Ishikawa (cell line): ENCODE measurements around the gene RPL27A.

ENCODE experiments used
- CEBPB ChIP-seq: IDR thresholded peaks from 2 replicates; pipeline ENCODE4 v1.6.1; 2012
- CREB1 ChIP-seq: IDR thresholded peaks from 2 replicates; pipeline ENCODE4 v1.6.1; 2012; ENCODE audit warnings: low read depth
- EGR1 ChIP-seq: IDR thresholded peaks from 2 replicates; pipeline ENCODE4 v1.6.1; 2012
- EP300 ChIP-seq: IDR thresholded peaks from 2 replicates; pipeline ENCODE4 v1.6.1; 2012; ENCODE audit warnings: borderline replicate concordance
- FOXM1 ChIP-seq: IDR thresholded peaks from 2 replicates; pipeline ENCODE4 v1.6.1; 2012; ENCODE audit warnings: low read depth, borderline replicate concordance
- MAX ChIP-seq: IDR thresholded peaks from 2 replicates; pipeline ENCODE4 v1.6.1; 2012
- NFIC ChIP-seq: IDR thresholded peaks from 2 replicates; pipeline ENCODE4 v1.6.1; 2012
- RAD21 ChIP-seq: IDR thresholded peaks from 2 replicates; pipeline ENCODE4 v1.6.1; 2012; ENCODE audit warnings: low read depth
- REST ChIP-seq: IDR thresholded peaks from 2 replicates; pipeline ENCODE4 v1.6.1; 2012; ENCODE audit warnings: low read depth, mild to moderate bottlenecking
- TAF1 ChIP-seq: IDR thresholded peaks from 2 replicates; pipeline ENCODE4 v1.6.1; 2012; ENCODE audit warnings: low read depth, mild to moderate bottlenecking
- TCF12 ChIP-seq: IDR thresholded peaks from 2 replicates; pipeline ENCODE4 v1.6.1; 2012; ENCODE audit warnings: low read depth
- TEAD4 ChIP-seq: IDR thresholded peaks from 2 replicates; pipeline ENCODE4 v1.6.1; 2012
- USF1 ChIP-seq: IDR thresholded peaks from 2 replicates; pipeline ENCODE4 v1.6.1; 2012
- YY1 ChIP-seq: IDR thresholded peaks from 2 replicates; pipeline ENCODE4 v1.6.1; 2012; ENCODE audit warnings: low read depth
- ZBTB7A ChIP-seq: IDR thresholded peaks from 2 replicates; pipeline ENCODE4 v1.6.1; 2012; ENCODE audit warnings: low read depth

The RPL27A gene

GRCh38 chr11:8726395-8726794, 43.8 kb downstream of the RPL27A start:
- TF ChIP-seq ZBTB7A (no peak), CREB1 (no peak), EGR1 (no peak), RAD21 (no peak), TAF1 (no peak), CEBPB (no peak), FOXM1 (no peak), EP300 (no peak), MAX (no peak), USF1 (no peak), TEAD4 (no peak), TCF12 (no peak), YY1 (no peak), NFIC (no peak), REST (no peak)

GRCh38 chr11:8728563-8728962, 46.0 kb downstream of the RPL27A start:
- TF ChIP-seq NFIC, result no peak
- TF ChIP-seq EGR1, result no peak
- no peak for TF ChIP-seq TAF1
- TF ChIP-seq REST, result no peak
- TF ChIP-seq FOXM1, result no peak
- no peak for TF ChIP-seq RAD21
- TF ChIP-seq CREB1, result no peak

- TF ChIP-seq RAD21 (no peak), REST (no peak)
Observed at GRCh38 chr11:8729067-8729466, 46.5 kb downstream of the RPL27A start.

GRCh38 chr11:8729837-8730696, 47.5 kb downstream of the RPL27A start:
- no peak for TF ChIP-seq REST
- no peak for TF ChIP-seq USF1
- TF ChIP-seq NFIC, result no peak
- no peak for TF ChIP-seq CEBPB
- TF ChIP-seq MAX, result no peak
- no peak for TF ChIP-seq ZBTB7A
- TF ChIP-seq TCF12, result no peak
- no peak for TF ChIP-seq EGR1
- no peak for TF ChIP-seq TAF1
- no peak for TF ChIP-seq FOXM1
- no peak for TF ChIP-seq CREB1
- TF ChIP-seq RAD21, result no peak
- no peak for TF ChIP-seq TEAD4
- no peak for TF ChIP-seq YY1
- no peak for TF ChIP-seq EP300
